GM12875 (cell line): ENCODE data around the gene FXN.

Source experiments
- H3K4me3 ChIP-seq: one replicate; pipeline ENCODE4 v1.5.1; 2011; ENCODE audit warnings: low read depth, low read length, control low read depth
- CTCF ChIP-seq: IDR thresholded peaks from 2 replicates; pipeline ENCODE4 v1.5.1; 2011; ENCODE audit warnings: low read depth, mild to moderate bottlenecking, control low read depth, inconsistent platforms, low read length, moderate library complexity, borderline replicate concordance; ENCODE audit not compliant: insufficient read depth

Gene FXN

GRCh38 chr9:69014013-69014412 lies 21.5 kb upstream of the FXN start, which contains the start of gene PRKACG:
Gene PRKACG (minus strand): TSS chr9:69014113. CDS start chr9:69014092, 21 bp downstream.
- no peak for TF ChIP-seq CTCF
- H3K4me3 ChIP-seq = no peak within 1 kb of the TSS

GRCh38 chr9:69016191-69017096 lies 19.1 kb upstream of the FXN start:
- H3K4me3 ChIP-seq = no peak overlapping the region
- no peak for TF ChIP-seq CTCF

GRCh38 chr9:69018737-69019136 lies 16.8 kb upstream of the FXN start:
- no peak overlapping the region for H3K4me3 ChIP-seq
- no peak for TF ChIP-seq CTCF

- TF ChIP-seq CTCF = no peak
- no peak overlapping the region for H3K4me3 ChIP-seq
Measured at GRCh38 chr9:69019808-69020207, 15.7 kb upstream of the FXN start.

GRCh38 chr9:69020301-69021145 lies 15.0 kb upstream of the FXN start:
- TF ChIP-seq CTCF = no peak
- no peak overlapping the region for H3K4me3 ChIP-seq

GRCh38 chr9:69023650-69024049 lies 11.9 kb upstream of the FXN start:
- no peak overlapping the region for H3K4me3 ChIP-seq
- TF ChIP-seq CTCF = no peak
